NCI-H2029 treated with DMSO at 0.1 percent for 48 hours (cell line): ENCODE results near the gene CNTN2.
A peak's percentile ranks its signal among the peaks of the same experiment; 100 is the strongest.

Experiments used
- DNase-seq: peaks from one replicate; lab custom pipeline; 2025; lab: John Stamatoyannopoulos, UW

CNTN2 gene

GRCh38 chr1:205042911-205043806, at the start of gene CNTN2:
TSS of gene CNTN2 (plus strand) at chr1:205043212. CDS start at chr1:205053186, 9,974 bp downstream.
- no peak for DNase-seq

- DNase-seq = no peak
Measured at GRCh38 chr1:204994086-204994862, 48.7 kb upstream of the CNTN2 start.

GRCh38 chr1:204996981-204997380, 46.0 kb upstream of the CNTN2 start:
- DNase-seq = no peak

GRCh38 chr1:204997591-204998355, 45.2 kb upstream of the CNTN2 start:
- DNase-seq = no peak

- DNase-seq = no peak
Measured at GRCh38 chr1:205001162-205001561, 41.9 kb upstream of the CNTN2 start.

- no peak for DNase-seq
Measured at GRCh38 chr1:205002705-205003104, 40.3 kb upstream of the CNTN2 start.

- no peak for DNase-seq
Measured at GRCh38 chr1:205003358-205004131, 39.5 kb upstream of the CNTN2 start.

- no peak for DNase-seq
Measured at GRCh38 chr1:205004351-205004750, 38.7 kb upstream of the CNTN2 start.

- no peak for DNase-seq
Measured at GRCh38 chr1:205008896-205009295, 34.1 kb upstream of the CNTN2 start.

- no peak for DNase-seq
Measured at GRCh38 chr1:205009670-205010069, 33.3 kb upstream of the CNTN2 start.

- DNase-seq = no peak
Measured at GRCh38 chr1:205012391-205013140, 30.4 kb upstream of the CNTN2 start.

- DNase-seq = peak; percentile 29
Measured at GRCh38 chr1:205013683-205014367, 29.2 kb upstream of the CNTN2 start.

GRCh38 chr1:205014783-205015182, 28.2 kb upstream of the CNTN2 start:
- DNase-seq = no peak

- DNase-seq = no peak
Measured at GRCh38 chr1:205015241-205015640, 27.8 kb upstream of the CNTN2 start.

- no peak for DNase-seq
Measured at GRCh38 chr1:205016075-205016474, 26.9 kb upstream of the CNTN2 start.

- no peak for DNase-seq
Measured at GRCh38 chr1:205016584-205016983, 26.4 kb upstream of the CNTN2 start.

- DNase-seq = no peak
Measured at GRCh38 chr1:205017001-205017400, 26.0 kb upstream of the CNTN2 start.

GRCh38 chr1:205017766-205018165, 25.2 kb upstream of the CNTN2 start:
- no peak for DNase-seq

GRCh38 chr1:205018381-205018780, 24.6 kb upstream of the CNTN2 start:
- DNase-seq = no peak

- no peak for DNase-seq
Measured at GRCh38 chr1:205020466-205020865, 22.5 kb upstream of the CNTN2 start.
